GM21717 (cell line): ENCODE measurements around the gene SLC35A4.
"Not testable (repeated sequence)": the region's sequence is repeated elsewhere in the genome, so short reads cannot be mapped to it uniquely, and the experiment has no call there.

Experiments used
- ATAC-seq: cut with Tn5 transposase; IDR thresholded peaks from one replicate; pipeline ENCODE4 v1.9.1; 2021; ENCODE audit warnings: mild to moderate bottlenecking, moderate library complexity; ENCODE audit not compliant: unreplicated experiment

Gene SLC35A4

GRCh38 chr5:140588311-140589070, 23.9 kb downstream of the SLC35A4 start:
- ATAC-seq: no peak

DNA sequence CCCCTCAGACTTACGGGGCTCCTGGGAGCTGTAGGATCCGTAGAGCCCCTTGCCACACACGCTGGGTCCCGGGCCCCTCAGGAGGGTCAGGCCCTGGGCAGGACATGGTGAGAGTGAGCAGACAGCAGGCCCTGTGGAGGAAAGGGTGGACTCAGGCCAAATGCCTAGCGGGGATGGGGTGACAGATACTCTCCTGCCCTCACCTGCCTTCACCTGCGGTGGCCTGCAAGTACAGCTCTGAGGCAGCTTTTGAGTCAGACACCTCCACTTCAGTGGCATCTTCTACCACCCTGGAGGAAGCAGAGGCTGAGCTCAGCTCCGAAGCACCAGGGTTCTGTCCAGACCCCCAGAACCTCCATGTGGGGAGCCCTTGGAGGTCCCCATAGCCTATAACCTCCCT, 26.2 kb downstream of the SLC35A4 start:
- no peak for ATAC-seq

DNA sequence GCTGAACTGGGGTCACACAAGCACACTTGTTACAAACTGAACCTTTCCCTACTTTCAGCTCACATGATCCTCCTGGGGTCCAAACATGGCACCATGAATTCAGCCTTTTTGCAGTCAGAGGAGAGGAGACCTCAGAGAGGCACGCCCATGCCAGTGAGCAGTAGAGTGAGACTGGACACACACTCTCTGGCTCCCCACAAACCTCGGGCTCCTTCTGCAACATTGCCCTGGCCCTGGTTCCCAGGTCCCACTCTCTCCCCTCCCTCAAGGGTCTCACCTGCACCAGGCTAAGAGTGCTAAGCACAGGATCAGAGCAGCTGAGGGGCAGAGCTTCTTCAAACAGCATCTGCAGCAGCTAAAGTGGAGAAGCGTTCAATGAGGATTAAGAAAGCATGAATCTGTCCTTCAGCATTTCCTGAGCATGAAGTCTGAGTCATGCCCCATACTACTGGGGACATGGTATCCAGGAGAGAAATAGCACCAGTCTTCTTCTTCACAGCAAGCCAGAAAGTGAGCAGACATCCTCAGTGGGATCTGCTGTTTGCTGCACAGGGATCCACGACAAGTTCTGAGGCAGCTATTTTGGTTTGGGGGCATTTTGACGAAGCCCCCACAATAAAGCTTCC, 27.2 kb downstream of the SLC35A4 start:
- no peak for ATAC-seq

DNA sequence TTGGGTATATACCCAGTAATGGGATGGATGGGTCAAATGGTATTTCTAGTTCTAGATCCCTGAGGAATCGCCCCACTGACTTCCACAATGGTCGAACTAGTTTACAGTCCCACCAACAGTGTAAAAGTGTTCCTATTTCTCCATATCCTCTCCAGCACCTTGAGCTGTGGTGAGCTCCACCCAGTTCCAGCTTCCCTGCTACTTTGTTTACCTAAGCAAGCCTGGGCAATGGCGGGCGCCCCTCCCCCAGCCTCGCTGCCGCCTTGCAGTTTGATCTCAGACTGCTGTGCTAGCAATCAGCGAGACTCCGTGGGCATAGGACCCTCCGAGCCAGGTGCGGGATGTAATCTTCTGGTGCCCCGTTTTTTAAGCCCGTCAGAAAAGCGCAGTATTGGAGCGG, 28.4 kb downstream of the SLC35A4 start:
- ATAC-seq: not testable (repeated sequence)

DNA sequence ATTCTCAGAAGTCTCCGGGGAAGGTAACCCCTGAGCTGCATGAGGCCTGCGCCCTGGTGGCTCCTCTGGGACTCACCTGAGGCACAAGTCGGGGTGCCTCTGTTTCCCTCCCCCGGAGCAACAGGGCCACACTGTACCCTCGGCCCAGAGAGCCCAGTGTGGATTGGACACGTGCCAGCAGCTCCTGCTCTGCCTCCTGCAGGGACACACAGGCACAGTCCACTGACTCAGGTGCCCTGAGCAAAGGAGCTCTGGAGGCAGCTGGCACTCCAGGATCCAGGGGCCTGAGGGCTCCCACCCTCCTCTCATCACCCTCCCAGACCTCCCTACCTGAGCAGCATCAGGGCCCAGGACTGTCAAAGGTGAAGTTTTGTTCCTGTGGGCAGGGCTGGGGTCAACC, 29.5 kb downstream of the SLC35A4 start:
- ATAC-seq: no peak

GRCh38 chr5:140595538-140596300, 31.1 kb downstream of the SLC35A4 start:
- no peak for ATAC-seq

GRCh38 chr5:140596321-140596741, 31.7 kb downstream of the SLC35A4 start:
- ATAC-seq: no peak

DNA sequence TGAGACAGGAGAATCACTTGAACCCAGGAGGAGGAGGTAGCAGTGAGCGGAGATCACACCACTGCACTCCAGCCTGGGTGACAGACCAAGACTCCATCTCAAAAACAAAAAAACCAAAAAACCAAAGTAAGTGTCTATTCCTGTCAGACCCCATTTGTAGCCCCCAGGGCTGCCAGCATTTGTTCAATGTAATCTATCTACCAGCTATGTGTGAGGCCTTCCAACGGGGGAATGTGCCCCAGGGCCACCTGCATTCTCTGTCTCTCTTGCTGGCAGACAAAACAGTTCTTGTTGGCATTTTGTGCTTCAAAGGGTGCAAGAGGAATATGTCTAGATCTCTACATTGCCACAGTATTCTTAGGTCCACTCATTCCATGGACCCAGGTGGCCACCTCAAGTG, 34.2 kb downstream of the SLC35A4 start:
- no peak for ATAC-seq

GRCh38 chr5:140600096-140600495, 35.5 kb downstream of the SLC35A4 start:
- no peak for ATAC-seq

GRCh38 chr5:140602147-140602546, 37.5 kb downstream of the SLC35A4 start:
- no peak for ATAC-seq

- not testable (repeated sequence) for ATAC-seq
Observed at GRCh38 chr5:140603446-140603698, 38.7 kb downstream of the SLC35A4 start.

GRCh38 chr5:140603734-140604133, 39.1 kb downstream of the SLC35A4 start:
- ATAC-seq: no peak

DNA sequence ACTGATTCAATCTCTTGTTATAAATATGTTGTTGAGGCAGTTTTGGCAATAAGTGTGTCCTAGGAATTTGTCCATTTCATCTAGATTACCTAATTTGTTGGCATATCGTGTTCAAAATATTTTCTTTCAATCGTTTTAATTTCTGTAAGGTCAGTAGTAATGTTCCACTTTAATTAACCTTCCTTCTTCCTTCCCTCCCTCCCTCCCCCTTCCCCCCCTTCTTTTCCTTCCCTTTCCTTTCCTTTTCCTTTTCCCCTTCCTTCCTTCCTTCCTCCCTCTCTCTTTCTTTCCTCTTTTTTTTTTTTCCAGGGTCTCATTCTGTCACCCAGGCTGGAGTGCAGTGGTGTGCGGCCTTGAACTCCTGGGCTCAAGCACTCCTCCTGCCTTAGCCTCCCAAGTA, 41.3 kb downstream of the SLC35A4 start:
- ATAC-seq: no peak

GRCh38 chr5:140607031-140607430, 42.4 kb downstream of the SLC35A4 start:
- no peak for ATAC-seq

GRCh38 chr5:140608722-140609121, 44.1 kb downstream of the SLC35A4 start:
- no peak for ATAC-seq

DNA sequence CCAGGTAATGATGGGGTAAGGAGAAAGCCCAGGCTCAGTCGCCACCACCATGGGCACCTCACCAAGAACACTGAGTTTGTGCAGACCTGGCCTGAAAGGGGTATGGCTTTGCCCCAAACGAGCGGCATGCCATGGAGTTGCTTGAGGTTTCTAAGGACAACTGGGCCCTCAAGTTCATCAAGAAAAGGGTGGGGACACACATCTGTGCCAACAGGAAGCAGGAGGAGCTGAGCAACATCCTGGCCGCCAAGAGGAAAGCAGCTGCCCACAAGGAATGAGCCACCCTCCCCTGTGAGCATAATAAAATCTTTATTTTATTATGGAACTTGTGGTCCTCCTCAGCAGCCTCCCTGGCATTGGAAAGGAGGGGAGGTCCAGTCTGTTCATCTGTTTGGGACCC, 44.5 kb downstream of the SLC35A4 start:
- no peak for ATAC-seq

- ATAC-seq: no peak
Observed at GRCh38 chr5:140611020-140611521, 46.4 kb downstream of the SLC35A4 start.
